HUDEP-2 (cell line): Measurements from ENCODE around the gene ATG16L2.
A peak's percentile ranks its signal among the peaks of the same experiment; 100 is the strongest.
"Not testable (repeated sequence)": the region's sequence is repeated elsewhere in the genome, so short reads cannot be mapped to it uniquely, and the experiment has no call there.

Source experiments
- DNase-seq, 76 experiments: peaks; one replicate each; lab custom pipeline; 2025; ENCODE audit not compliant: unreplicated experiment in 76 of 76; lab: John Stamatoyannopoulos, UW

ATG16L2 gene

DNA sequence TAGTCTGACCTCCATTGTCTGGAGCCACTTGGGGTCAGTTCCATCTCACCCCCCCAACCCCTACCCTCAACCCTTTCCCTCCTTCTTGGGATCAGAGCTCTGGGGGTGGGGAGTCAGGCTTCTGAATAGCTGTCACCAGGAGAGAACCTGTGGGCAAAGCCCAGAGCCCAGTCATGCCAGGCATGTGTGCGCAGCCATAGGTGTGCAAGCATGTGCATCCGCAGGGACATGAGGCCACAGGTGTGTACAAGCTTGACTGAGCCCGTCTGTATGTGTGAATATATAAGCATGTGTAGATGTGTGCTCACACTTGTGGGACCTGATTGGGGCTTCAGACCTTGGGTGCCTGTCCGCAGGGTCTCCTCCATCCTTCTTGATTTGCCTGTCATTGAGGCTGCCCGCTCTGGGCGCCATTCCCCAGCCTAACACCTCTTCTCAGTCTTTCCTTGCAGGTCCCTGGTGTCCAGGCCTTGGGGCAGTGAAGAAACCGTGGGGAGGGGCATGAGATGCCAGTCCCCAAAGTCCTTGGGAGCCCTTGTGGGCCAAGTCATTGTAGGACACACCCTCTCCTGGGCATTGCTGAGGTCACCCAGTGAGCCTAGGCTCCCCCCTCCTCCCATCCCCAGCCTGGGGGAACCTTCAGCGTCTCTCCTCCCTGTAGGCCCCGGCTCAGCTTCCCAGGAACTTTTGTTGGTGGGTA is 9.0 kb downstream of the ATG16L2 start:
- no peak for DNase-seq

DNA sequence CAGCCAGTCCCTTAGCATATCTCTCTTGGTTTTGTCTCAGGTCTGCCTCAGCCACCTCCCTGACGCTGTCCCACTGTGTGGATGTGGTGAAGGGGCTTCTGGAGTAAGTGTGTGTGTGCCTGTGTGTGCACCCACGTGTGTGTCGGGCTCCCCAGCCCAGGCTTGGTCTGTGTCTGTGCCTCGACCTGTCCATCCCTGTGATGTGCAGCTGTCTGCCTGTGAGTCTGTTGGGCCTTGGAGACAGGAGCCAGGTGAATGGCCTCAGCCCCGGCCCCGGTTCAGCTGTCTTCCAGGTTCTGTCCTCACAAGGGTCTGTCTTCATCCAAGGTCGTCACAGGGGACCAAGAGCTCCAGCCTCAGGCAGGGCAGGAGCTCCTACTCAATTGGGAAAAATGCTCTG is 9.8 kb downstream of the ATG16L2 start:
- no peak for DNase-seq

DNA sequence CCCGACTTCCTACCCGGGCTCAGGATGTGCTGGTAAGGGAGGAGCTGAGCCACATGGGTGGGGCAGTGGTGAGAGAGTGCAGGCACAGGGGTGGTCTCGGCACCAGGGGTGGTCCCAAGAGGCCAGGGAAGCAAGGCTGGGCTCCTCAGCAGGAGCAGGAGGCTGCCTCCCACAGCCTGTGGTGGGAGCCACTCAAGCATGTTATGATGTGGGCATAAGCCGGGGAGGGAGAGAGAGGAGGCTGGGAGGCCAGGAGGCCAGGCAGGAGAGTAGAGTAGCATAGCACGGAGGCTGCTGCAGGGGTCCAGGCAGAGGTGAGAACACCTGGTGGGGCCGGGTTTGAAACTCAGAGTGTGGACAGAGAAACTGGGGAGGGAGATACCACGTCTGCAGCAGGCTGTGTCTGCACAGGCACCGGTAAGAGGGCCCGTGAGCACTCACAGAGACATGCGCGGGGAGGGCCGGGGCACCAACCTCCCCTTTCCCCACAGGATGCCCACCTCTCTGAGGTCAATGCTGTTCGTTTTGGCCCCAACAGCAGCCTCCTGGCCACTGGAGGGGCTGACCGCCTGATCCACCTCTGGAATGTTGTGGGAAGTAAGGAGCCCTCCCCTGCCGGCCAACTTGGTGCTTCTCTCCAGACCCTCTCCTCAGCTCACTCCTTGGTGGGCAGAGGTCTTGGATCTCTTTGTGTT is 10.7 kb downstream of the ATG16L2 start:
- no peak for DNase-seq

- no peak for DNase-seq
Measured at GRCh38 chr11:72825661-72826060, 11.4 kb downstream of the ATG16L2 start.

GRCh38 chr11:72826191-72826941 is 12.2 kb downstream of the ATG16L2 start:
- no peak for DNase-seq

DNA sequence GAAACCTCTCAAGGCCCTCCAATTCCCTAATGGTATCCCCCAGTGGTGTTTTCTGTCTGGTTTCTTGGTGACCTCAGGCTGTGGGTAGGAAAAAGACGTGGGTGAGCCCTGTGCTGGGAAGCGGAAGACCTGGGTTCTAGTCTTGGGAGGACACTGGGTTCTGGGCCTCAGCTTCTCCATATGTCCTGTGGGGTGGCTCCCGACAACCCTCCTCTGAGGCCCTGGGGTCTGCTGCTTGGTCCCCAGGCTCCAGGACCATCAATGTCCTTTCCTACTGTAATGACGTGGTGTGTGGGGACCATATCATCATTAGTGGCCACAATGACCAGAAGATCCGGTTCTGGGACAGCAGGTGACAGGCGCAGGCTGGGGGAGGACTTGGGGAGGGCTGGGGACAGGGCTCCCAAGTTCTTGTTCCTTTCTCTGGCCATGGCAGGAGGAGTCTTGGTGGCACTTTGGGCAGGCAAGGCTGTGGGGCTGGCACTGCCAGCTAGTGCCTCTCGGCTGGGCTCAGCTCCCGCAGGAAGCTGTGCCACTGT is 12.8 kb downstream of the ATG16L2 start:
- no peak for DNase-seq

GRCh38 chr11:72827656-72828055 is 13.4 kb downstream of the ATG16L2 start:
- DNase-seq: not testable (repeated sequence)

DNA sequence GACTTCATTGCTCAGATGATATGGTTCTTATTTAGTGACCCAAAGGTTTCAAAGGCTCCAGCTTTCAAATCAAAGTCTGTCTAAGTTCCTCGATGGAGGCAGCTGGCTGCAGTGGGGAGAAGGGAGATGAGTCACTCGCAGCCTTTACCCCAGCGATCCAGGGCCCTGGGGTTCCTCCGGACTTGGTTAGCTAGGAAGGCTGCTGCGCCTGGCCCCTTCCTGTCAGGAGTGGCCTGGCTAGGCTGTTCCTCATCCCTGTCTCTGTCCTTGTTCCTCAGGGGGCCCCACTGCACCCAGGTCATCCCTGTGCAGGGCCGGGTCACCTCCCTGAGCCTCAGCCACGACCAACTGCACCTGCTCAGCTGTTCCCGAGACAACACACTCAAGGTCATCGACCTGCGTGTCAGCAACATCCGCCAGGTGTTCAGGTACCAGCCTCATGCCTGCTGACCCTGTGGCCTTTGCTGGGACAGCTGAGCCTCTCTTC is 13.9 kb downstream of the ATG16L2 start:
- no peak for DNase-seq

GRCh38 chr11:72828692-72829101 is 14.5 kb downstream of the ATG16L2 start:
- DNase-seq: no peak

GRCh38 chr11:72829178-72829577 is 15.0 kb downstream of the ATG16L2 start:
- no peak for DNase-seq

DNA sequence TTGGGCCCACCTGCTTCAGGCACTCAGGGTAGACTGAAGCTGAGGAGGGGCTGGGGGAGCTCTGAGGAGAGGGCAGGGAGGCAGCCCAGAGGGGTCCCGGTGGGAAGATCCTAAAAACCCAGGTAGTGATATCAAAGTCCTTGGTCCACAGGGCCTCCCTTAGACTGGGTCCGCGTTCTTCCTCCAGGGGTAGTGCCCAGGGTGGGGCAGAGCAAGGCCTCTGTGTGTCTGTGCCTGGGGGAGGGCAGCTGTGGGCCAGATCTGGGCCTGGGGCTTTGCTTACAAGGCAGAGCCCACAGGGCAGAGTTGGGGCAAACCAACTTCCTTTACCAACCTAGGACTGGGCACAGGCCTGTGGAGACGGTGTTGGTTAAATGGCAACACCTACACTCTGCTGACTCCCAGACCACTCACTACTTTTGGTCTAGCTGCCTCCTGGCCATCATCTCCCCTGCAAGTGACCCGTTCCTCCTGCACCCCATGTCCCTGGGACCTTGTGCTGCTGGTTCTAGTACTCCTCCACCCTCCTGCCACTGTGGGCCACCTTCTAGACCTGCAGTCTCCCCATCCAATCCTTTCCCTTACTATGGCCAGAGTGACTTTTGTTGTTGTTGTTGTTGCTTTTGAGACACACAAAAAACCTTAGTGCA is 15.8 kb downstream of the ATG16L2 start:
- DNase-seq: no peak

DNA sequence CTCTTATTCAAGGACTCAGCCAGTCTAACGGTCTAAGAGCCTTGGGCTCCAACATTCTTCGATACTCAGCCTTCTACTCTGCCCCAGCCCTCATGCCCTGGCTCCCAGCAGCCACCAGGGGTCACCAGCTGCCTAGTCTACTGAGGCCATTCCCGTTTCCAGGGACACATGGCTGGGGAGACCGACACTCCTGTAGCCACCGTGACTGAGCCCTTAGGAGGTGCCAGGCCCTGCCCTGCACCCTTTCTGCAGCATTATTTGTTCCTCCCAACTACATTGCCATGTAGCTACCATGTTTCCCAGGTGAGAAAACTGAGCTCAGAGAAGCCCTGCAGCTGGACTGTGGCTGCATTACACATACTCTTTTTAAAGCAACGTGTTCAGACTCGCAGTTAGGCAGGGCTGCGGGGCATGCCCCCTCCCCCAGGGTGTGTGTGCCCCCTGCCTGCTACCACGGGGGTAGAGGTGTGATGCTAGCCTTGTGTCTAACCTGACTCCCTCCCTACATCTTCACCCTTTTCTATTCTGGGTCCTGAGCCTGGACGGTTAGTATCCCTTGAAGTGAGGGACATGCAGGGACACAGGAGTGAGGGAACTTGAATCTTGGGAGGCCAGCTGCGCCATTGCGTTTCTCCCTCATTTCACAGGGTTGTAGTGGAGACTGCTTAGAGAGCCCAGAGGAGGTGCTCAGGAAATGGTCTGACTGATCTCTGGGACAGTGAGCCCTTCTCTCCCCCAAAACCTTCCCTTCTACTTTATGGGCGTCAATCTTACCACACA is 17.5 kb downstream of the ATG16L2 start:
- DNase-seq: peak in 65 of 76 experiments; percentile 3 to 76 (median 51)

- DNase-seq: no peak
Measured at GRCh38 chr11:72832301-72833082, 18.3 kb downstream of the ATG16L2 start.

- no peak for DNase-seq
Measured at GRCh38 chr11:72833083-72833733, 19.0 kb downstream of the ATG16L2 start.

- no peak for DNase-seq
Measured at GRCh38 chr11:72833811-72834493, 19.7 kb downstream of the ATG16L2 start.

DNA sequence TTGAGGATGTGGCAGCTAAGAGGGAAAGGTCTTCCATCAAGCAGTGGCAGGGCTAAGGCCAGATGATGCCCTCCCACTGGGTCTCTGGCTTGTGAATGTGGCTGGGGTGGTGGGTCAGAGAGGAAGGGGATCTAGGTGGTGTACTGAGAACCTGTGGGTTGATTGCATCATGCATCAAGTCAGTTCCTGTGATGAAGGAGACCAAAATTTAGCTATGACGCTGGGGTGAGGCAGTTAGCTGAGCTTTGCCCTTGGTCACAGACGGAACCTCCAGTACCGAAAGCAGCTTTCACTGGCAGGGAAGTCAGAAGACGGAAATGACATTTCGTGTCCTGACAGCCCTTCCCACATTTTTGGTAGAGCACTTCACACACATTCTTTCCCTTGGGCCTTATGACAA is 20.7 kb downstream of the ATG16L2 start:
- no peak for DNase-seq

- no peak for DNase-seq
Measured at GRCh38 chr11:72836111-72836510, 21.9 kb downstream of the ATG16L2 start.

DNA sequence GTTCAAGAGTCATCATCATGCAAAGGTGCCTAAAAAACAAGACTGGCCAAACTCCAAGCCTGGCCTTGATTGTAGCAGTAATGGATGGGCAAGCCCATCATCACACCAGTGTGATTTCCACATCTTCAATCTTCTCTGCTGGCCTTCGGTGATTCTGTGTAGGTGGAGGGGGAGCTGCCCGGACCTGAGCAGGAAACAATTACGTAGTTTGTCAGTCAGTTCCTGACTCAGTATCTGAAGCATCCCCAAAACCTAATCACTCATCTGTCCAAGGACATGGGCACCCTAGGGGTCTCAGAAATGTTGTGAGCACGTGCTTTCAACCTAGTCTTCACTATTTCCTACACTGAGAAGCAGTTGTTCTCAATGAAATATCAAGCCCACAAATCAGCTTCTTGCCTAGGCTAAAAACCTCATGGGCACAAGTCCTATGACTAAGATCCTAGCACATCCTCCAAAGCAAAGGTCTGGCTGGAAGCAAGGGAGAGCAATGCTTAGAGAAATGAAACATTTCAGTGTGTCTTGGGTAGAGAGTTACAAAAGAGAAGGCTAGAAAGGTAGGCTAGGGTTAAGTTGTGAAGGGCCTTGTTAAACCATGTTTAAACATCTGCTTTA is 24.6 kb downstream of the ATG16L2 start:
- no peak for DNase-seq
